Tibial nerve (tissue), 3 donors: ENCODE measurements around the gene DGKH.

Experiments used
- CTCF ChIP-seq, 5 experiments: fragments of 200-600 bp in 3 of 5; fragments of 450-650 bp in 2 of 5; sonication (generic) in 3 of 5; IDR thresholded peaks; one replicate each; pipeline ENCODE4 v1.5.1; 2016 to 2019; ENCODE audit warnings: antibody characterized with exemption in 5 of 5, mild to moderate bottlenecking in 3 of 5, moderate library complexity in 2 of 5
- POLR2A ChIP-seq, 2 donors: fragments of 450-650 bp; IDR thresholded peaks; one replicate each; pipeline ENCODE4 v1.6.1; 2017; ENCODE audit warnings: antibody characterized with exemption in 2 of 2, mild to moderate bottlenecking in 2 of 2, moderate library complexity in 2 of 2

GRCh38 chr13:42223681-42224080, 175.2 kb downstream of the DGKH start:
- no peak for TF ChIP-seq CTCF (IDR thresholded peaks at IDR 0.05)
- TF ChIP-seq POLR2A (IDR thresholded peaks at IDR 0.05), result no peak
